ENCODE results near the gene NTPCR.

DNA sequence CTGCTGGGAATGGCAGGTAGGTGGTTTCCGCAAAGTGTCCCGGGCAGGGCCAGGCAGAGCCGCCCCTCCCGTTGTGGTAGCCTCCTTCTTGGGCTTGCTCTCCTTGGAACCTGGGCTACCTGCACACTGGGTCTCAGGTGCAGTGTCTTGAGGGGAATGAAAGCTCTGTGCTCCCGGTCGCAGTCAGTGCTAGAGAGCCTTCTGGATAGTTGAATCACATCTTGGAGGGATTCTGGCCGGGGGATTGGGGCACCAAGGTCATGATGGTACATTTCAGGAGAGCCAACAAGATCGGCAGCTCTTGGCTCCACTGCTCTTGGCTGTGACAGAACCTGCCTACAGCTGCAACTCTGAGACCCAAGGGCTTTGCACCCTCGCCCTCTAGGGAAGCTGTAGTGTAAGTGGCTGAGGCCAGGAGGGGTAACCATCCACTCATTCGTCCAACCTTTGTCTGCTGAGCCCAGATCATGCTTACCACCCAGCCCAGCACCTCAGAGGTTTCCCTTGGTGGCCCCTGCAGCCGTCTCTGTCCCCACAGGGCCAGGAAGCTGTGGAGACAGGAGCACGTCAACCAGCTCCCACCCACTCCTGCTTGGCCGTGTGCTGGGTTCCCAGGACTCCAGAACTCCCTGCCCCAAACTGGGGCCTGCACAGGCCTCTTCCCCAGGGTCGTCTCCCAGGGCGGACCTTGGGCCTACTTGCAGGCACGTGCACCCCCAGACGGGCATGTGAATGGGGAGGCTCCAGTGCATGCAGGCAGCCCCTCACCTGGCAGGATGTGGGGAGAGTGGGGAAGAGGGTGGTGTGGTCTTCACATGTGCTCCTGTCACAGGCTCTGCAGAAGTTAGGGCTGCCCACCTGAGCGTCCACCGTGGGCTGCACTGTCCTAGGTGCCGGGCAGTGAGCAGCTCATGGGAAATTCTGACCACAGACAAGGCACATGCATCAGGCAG is 40.0 kb downstream of the NTPCR start:
- TF ChIP-seq, protein P1, sequence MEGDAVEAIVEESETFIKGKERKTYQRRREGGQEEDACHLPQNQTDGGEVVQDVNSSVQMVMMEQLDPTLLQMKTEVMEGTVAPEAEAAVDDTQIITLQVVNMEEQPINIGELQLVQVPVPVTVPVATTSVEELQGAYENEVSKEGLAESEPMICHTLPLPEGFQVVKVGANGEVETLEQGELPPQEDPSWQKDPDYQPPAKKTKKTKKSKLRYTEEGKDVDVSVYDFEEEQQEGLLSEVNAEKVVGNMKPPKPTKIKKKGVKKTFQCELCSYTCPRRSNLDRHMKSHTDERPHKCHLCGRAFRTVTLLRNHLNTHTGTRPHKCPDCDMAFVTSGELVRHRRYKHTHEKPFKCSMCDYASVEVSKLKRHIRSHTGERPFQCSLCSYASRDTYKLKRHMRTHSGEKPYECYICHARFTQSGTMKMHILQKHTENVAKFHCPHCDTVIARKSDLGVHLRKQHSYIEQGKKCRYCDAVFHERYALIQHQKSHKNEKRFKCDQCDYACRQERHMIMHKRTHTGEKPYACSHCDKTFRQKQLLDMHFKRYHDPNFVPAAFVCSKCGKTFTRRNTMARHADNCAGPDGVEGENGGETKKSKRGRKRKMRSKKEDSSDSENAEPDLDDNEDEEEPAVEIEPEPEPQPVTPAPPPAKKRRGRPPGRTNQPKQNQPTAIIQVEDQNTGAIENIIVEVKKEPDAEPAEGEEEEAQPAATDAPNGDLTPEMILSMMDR (IDR thresholded peaks at IDR 0.05) = no peak
- TF ChIP-seq POLR2AphosphoS5 (IDR thresholded peaks at IDR 0.05; ENCODE audit: low read depth, low read length) = no peak
- no peak for TF ChIP-seq REST (IDR thresholded peaks at IDR 0.05; ENCODE audit: insufficient read depth in 1 of 2, low read depth in 2 of 2, low read length in 1 of 2)
- TF ChIP-seq SIN3A (IDR thresholded peaks at IDR 0.05; ENCODE audit: borderline replicate concordance, insufficient read depth, low read depth, low read length) = no peak

Measured in Panc1 (cell line).